IPS-20b (cell line): ENCODE data around the gene TERB2.
"Not testable (repeated sequence)": the region's sequence is repeated elsewhere in the genome, so short reads cannot be mapped to it uniquely, and the experiment has no call there.

Experiments
- H3K27ac ChIP-seq: one replicate; pipeline ENCODE4 v1.5.1; 2013; ENCODE audit warnings: low read length
- H3K27me3 ChIP-seq: 2 replicates; pipeline ENCODE4 v1.6.1; 2013; ENCODE audit warnings: mild to moderate bottlenecking, low read length, inconsistent platforms; ENCODE audit not compliant: insufficient read depth
- H3K36me3 ChIP-seq: 2 replicates; pipeline ENCODE4 v1.6.1; 2013; ENCODE audit warnings: low read depth, mild to moderate bottlenecking, inconsistent platforms, low read length, moderate library complexity; ENCODE audit not compliant: insufficient read depth
- H3K4me1 ChIP-seq: 2 replicates; pipeline ENCODE4 v1.6.1; 2013; ENCODE audit warnings: mild to moderate bottlenecking, control low read depth, inconsistent platforms, low read length, moderate library complexity; ENCODE audit not compliant: insufficient read depth
- H3K4me3 ChIP-seq: 2 replicates; pipeline ENCODE4 v1.5.1; 2013; ENCODE audit warnings: mild to moderate bottlenecking, low read length, inconsistent platforms
- H3K9ac ChIP-seq: 2 replicates; pipeline ENCODE4 v1.6.1; 2013; ENCODE audit warnings: low read depth, mild to moderate bottlenecking, inconsistent platforms, low read length, moderate library complexity
- H3K9me3 ChIP-seq: 2 replicates; pipeline ENCODE4 v1.6.1; 2013; ENCODE audit warnings: mild to moderate bottlenecking, low read depth, low read length, inconsistent platforms; ENCODE audit not compliant: insufficient read depth

TERB2 gene

GRCh38 chr15:45004590-45005175 lies 48.2 kb downstream of the TERB2 start:
- H3K36me3 ChIP-seq: not testable (repeated sequence)

GRCh38 chr15:45009046-45009445 lies 52.6 kb downstream of the TERB2 start:
- H3K4me1 ChIP-seq: no peaks in the 10 kb centered on the region; the same call in 1 of the 2 replicates
- no peak overlapping the region for H3K9ac ChIP-seq
- no peaks in the 10 kb centered on the region for H3K27me3 ChIP-seq
- no peaks in the 10 kb centered on the region for H3K36me3 ChIP-seq
- no peak overlapping the region for H3K4me3 ChIP-seq
- peaks cover 21% of the 10 kb centered on the region; the same call in 1 of the 2 replicates for H3K9me3 ChIP-seq
- no peak overlapping the region for H3K27ac ChIP-seq

More at GRCh38 chr15:45004590-45005175, 48.2 kb downstream of the TERB2 start:
- not testable (repeated sequence) for H3K4me1 ChIP-seq, H3K9ac ChIP-seq, H3K27ac ChIP-seq, H3K4me3 ChIP-seq, H3K27me3 ChIP-seq
- peaks cover 21% of the 10 kb centered on the region; the same call in 1 of the 2 replicates for H3K9me3 ChIP-seq

GRCh38 chr15:45015114-45015513 lies 58.6 kb downstream of the TERB2 start:
- not testable (repeated sequence) for H3K9me3 ChIP-seq, H3K27ac ChIP-seq, H3K4me1 ChIP-seq, H3K9ac ChIP-seq, H3K36me3 ChIP-seq, H3K4me3 ChIP-seq, H3K27me3 ChIP-seq

- H3K4me1 ChIP-seq, H3K4me3 ChIP-seq, H3K27ac ChIP-seq, H3K27me3 ChIP-seq, H3K9ac ChIP-seq, H3K36me3 ChIP-seq, H3K9me3 ChIP-seq: not testable (repeated sequence)
Measured at GRCh38 chr15:45020222-45020900, 63.9 kb downstream of the TERB2 start.

- not testable (repeated sequence) for H3K9ac ChIP-seq, H3K36me3 ChIP-seq, H3K4me1 ChIP-seq, H3K27ac ChIP-seq, H3K27me3 ChIP-seq, H3K4me3 ChIP-seq, H3K9me3 ChIP-seq
Measured at GRCh38 chr15:45020901-45021259, 64.4 kb downstream of the TERB2 start.

GRCh38 chr15:45021348-45021747 lies 64.9 kb downstream of the TERB2 start:
- Histone ChIP-seq H3K9ac (no peak overlapping the region), H3K4me1 (peaks cover 7% of the 10 kb centered on the region), H3K27me3 (peaks cover 6% of the 10 kb centered on the region; the same call in 1 of the 2 replicates)

GRCh38 chr15:45022871-45023658 lies 66.6 kb downstream of the TERB2 start, which contains the start of gene SORD:
SORD (plus strand) TSS chr15:45023195; CDS start chr15:45023284, 89 bp downstream.
- Histone ChIP-seq H3K36me3 (peaks cover 13% of the 10 kb centered on the region; the same call in 1 of the 2 replicates), H3K27ac (peak within 1 kb of the TSS; percentile 89), H3K27me3 (peaks cover 6% of the 10 kb centered on the region; the same call in 1 of the 2 replicates), H3K4me1 (peaks cover 7% of the 10 kb centered on the region), H3K9ac (peak within 1 kb of the TSS; percentile 96), H3K9me3 (no peaks in the 10 kb centered on the region), H3K4me3 (peak within 1 kb of the TSS; percentile 96)

More at GRCh38 chr15:45021348-45021747, 64.9 kb downstream of the TERB2 start:
- Histone ChIP-seq H3K36me3 (no peaks in the 10 kb centered on the region), H3K4me3 (no peak overlapping the region), H3K27ac (no peak overlapping the region), H3K9me3 (no peaks in the 10 kb centered on the region)

GRCh38 chr15:45023659-45024225 lies 67.3 kb downstream of the TERB2 start:
- H3K27me3 ChIP-seq: peaks cover 6% of the 10 kb centered on the region; the same call in 1 of the 2 replicates

GRCh38 chr15:45024649-45025048 lies 68.2 kb downstream of the TERB2 start:
- H3K9ac ChIP-seq, H3K9me3 ChIP-seq, H3K27ac ChIP-seq, H3K4me3 ChIP-seq, H3K4me1 ChIP-seq, H3K27me3 ChIP-seq: not testable (repeated sequence)
- H3K36me3 ChIP-seq: peaks cover 24% of the 10 kb centered on the region

More at GRCh38 chr15:45023659-45024225, 67.3 kb downstream of the TERB2 start:
- Histone ChIP-seq H3K27ac (no peak overlapping the region), H3K4me1 (peaks cover 7% of the 10 kb centered on the region), H3K36me3 (peaks cover 16% of the 10 kb centered on the region; the same call in 1 of the 2 replicates), H3K4me3 (peak overlapping the region; percentile 96), H3K9me3 (no peaks in the 10 kb centered on the region), H3K9ac (peak overlapping the region; percentile 96)

- not testable (repeated sequence) for H3K9me3 ChIP-seq, H3K27ac ChIP-seq, H3K27me3 ChIP-seq, H3K4me3 ChIP-seq, H3K9ac ChIP-seq, H3K4me1 ChIP-seq
- H3K36me3 ChIP-seq: peaks cover 34% of the 10 kb centered on the region
Measured at GRCh38 chr15:45025627-45026026, 69.1 kb downstream of the TERB2 start.

GRCh38 chr15:45026651-45027190 lies 70.2 kb downstream of the TERB2 start:
- Histone ChIP-seq H3K9ac (no peak overlapping the region), H3K27me3 (peaks cover 6% of the 10 kb centered on the region; the same call in 1 of the 2 replicates), H3K9me3 (no peaks in the 10 kb centered on the region), H3K4me3 (no peak overlapping the region), H3K27ac (no peak overlapping the region), H3K4me1 (peaks cover 7% of the 10 kb centered on the region), H3K36me3 (peaks cover 43% of the 10 kb centered on the region)
